SJSA1 (cell line): Measurements from ENCODE around the gene NR0B2. TPM values are rescaled to one million over a fixed set of nuclear protein-coding genes. Genes with fewer than 3 reads are reported as not detected.

Experiments used
- DNase-seq, 2 experiments: peaks; one replicate each; pipeline ENCODE4 v3.0.0-alpha.2; 2015 to 2020; ENCODE audit warnings: low spot score in 2 of 2, low read depth in 1 of 2
- H3K27ac ChIP-seq: fragments of 250-450 bp; sonication (Bioruptor Pico); 2 replicates; pipeline ENCODE4 v1.5.1; 2020; ENCODE audit warnings: mild to moderate bottlenecking, moderate library complexity
- H3K27me3 ChIP-seq: fragments of 250-450 bp; sonication (Bioruptor Pico); replicated peaks from 2 replicates; pipeline ENCODE4 v1.5.1; 2020; ENCODE audit warnings: mild to moderate bottlenecking, moderate library complexity
- H3K36me3 ChIP-seq: fragments of 250-450 bp; sonication (Bioruptor Pico); 2 replicates; pipeline ENCODE4 v1.5.1; 2020; ENCODE audit warnings: mild to moderate bottlenecking
- H3K4me1 ChIP-seq: fragments of 250-450 bp; sonication (Bioruptor Pico); replicated peaks from 2 replicates; pipeline ENCODE4 v1.6.1; 2021; ENCODE audit warnings: mild to moderate bottlenecking
- H3K4me3 ChIP-seq: fragments of 250-450 bp; sonication (Bioruptor Pico); 2 replicates; pipeline ENCODE4 v1.5.1; 2020; ENCODE audit warnings: mild to moderate bottlenecking
- H3K9me3 ChIP-seq: fragments of 250-450 bp; sonication (Bioruptor Pico); replicated peaks from 2 replicates; pipeline ENCODE4 v1.5.1; 2020; ENCODE audit warnings: mild to moderate bottlenecking
- total RNA-seq: library from RNA; depleted of rRNA; stranded (reverse); fragments of >200 nt; shearing (Covaris generic); gene quantifications from 2 replicates; pipeline ENCODE4 v1.2.3, GENCODE V29; 2014; rRNA removed

NR0B2 gene
- total RNA-seq, 1 experiment from 2014 or later = not detected

- H3K27ac ChIP-seq = no peak within 1 kb of the TSS
- peaks cover 16% of the 10 kb centered on the region for H3K4me1 ChIP-seq
- no peaks in the 10 kb centered on the region for H3K9me3 ChIP-seq
- H3K27me3 ChIP-seq = no peaks in the 10 kb centered on the region
- H3K36me3 ChIP-seq = no peaks in the 10 kb centered on the region
- no peak within 1 kb of the TSS for H3K4me3 ChIP-seq
- DNase-seq = peak in 1 of 2 experiments; percentile 10
Measured at GRCh38 chr1:26862781-26863684, 50.7 kb downstream of the NR0B2 start, which contains the start of gene SFN. TSS of gene SFN (plus strand) at chr1:26863149. CDS start at chr1:26863213, 64 bp downstream.

- Histone ChIP-seq H3K4me3 (no peak overlapping the region), H3K27me3 (no peaks in the 10 kb centered on the region), H3K9me3 (no peaks in the 10 kb centered on the region), H3K27ac (no peak overlapping the region), H3K4me1 (peaks cover 16% of the 10 kb centered on the region), H3K36me3 (no peaks in the 10 kb centered on the region)
- DNase-seq = no peak
Measured at GRCh38 chr1:26861889-26862378, 51.8 kb downstream of the NR0B2 start.

Other genes starting within 250 kb of the NR0B2 start
- 22.2 and 23.4 TPM in 2 replicates for gene ARID1A, start 218.0 kb downstream of the NR0B2 start, total RNA-seq
- gene PIGV, start 126.0 kb downstream of the NR0B2 start, total RNA-seq = 10.2 and 21.3 TPM in 2 replicates
- 18.4 and 19.9 TPM in 2 replicates for gene ZDHHC18, start 87.3 kb downstream of the NR0B2 start, total RNA-seq
- gene SFN, start 50.8 kb downstream of the NR0B2 start, total RNA-seq = 0.47 TPM in 1 of 2 replicates, not detected in the other
- gene GPN2, start 23.7 kb downstream of the NR0B2 start, total RNA-seq = 8.5 and 11.9 TPM in 2 replicates
- 4.8 and 7.8 TPM in 2 replicates for gene GPATCH3, start 13.5 kb downstream of the NR0B2 start, total RNA-seq
- 97.9 and 112 TPM in 2 replicates for gene NUDC, start 7.8 kb upstream of the NR0B2 start, total RNA-seq
- not detected in 2 replicates for gene KDF1, start 46.5 kb upstream of the NR0B2 start, total RNA-seq
- gene TRNP1, start 79.7 kb upstream of the NR0B2 start, total RNA-seq = 6.5 and 7.5 TPM in 2 replicates
- 10.7 and 11.3 TPM in 2 replicates for gene TENT5B, start 98.9 kb upstream of the NR0B2 start, total RNA-seq
- 4.1 and 4.7 TPM in 2 replicates for gene SLC9A1, start 241.2 kb upstream of the NR0B2 start, total RNA-seq